ENCODE results near the gene PIGT. TPM values are rescaled to one million over a fixed set of nuclear protein-coding genes. Genes with fewer than 3 reads are reported as not detected.

Gene PIGT
- total and polyA plus RNA-seq, 10 of the 15 experiments (the other 5 are each of a cell fraction or from before 2014, with no cell fraction given) = 18.6 to 66.0 (median 35.3) TPM

DNA sequence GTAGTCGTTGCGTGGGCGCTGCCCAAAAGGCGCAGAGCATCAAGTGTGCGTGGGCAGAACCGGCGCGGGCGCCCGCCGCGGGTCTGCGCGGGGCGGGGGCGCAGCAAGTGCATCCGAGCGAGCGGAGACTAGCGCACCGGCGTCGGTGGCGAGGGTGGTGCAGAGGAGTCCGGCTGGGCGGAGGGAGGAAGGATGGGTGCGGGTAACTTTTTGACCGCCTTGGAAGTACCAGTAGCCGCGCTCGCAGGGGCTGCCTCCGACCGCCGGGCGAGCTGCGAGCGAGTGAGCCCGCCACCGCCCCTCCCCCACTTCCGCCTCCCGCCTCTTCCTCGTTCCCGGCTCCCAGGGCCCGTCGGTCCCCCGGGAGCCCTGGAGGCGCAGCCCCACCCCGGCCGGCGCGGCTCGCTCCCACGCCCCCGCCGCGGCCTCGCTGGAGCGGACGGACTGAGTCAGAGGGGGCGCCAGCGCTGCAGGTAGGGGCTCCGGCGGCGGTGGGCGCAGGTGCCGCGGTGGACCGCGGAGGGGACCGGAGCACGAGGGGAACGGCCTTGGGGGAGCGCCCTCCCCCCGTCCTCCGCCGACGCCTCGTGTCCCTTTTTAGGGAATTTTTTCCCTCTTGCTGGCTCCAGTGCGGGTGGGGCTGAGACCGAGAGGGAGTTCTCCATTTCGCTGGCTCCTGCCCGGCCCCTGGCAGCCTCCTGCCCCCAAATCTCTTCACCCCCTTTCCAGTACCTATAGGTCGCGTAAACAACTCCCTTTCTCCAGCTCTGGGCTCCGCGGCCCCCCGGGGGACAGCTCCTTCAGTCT, 9.5 kb upstream of the PIGT start:
- Histone ChIP-seq H3K9me3 (replicated peaks; ENCODE audit: control insufficient read depth, insufficient read depth, low read length) (peaks cover under 1% of the 10 kb centered on the region; the same call in 2 of the 3 replicates), H3K4me1 (ENCODE audit: control insufficient read depth, insufficient read depth, low read length) (0 out of 2 replicates have a peak, but pooled peaks cover 3% of the 10 kb centered on the region), H3K27me3 (replicated peaks in 1 of 2; ENCODE audit: control insufficient read depth in 2 of 2, insufficient read depth in 2 of 2, low read length in 1 of 2) (peaks cover 3 to 6% of the 10 kb centered on the region in 2 experiments; a peak in 3 of 4 replicates), H3K9ac (ENCODE audit: control insufficient read depth, insufficient read depth, low read length) (no peak overlapping the region), H4K20me1 (ENCODE audit: control insufficient read depth, insufficient read depth) (no peaks in the 10 kb centered on the region), H3K4me2 (ENCODE audit: control insufficient read depth, insufficient read depth) (peak overlapping the region; percentile 89), H3K36me3 (ENCODE audit: control insufficient read depth in 2 of 2, insufficient read depth in 2 of 2, low read length in 1 of 2) (no peaks in the 10 kb centered on the region; a peak in 1 of 4 replicates), H2AFZ (ENCODE audit: control insufficient read depth, low read depth, low read length) (peak overlapping the region; percentile 39), H3K79me2 (ENCODE audit: control insufficient read depth, insufficient read depth, low read length) (no peaks in the 10 kb centered on the region), H3K27ac (ENCODE audit: control insufficient read depth, insufficient read depth) (no peak overlapping the region), H3K4me3 (peak overlapping the region; percentile 57)
- SMC1A ChIA-PET (ENCODE audit: uncharacterized antibody, unreplicated experiment) = interaction anchor here (0.6 to 1.6 kb wide), 4 partner anchors 13 to 43 kb away, joined by 3 to 4 read pairs (median 4); partner anchors contain the start of gene SYS1
- FAIRE-seq (no peak), ATAC-seq (peak; percentile 74), DNase-seq (ENCODE audit: low read depth, low spot score) (no peak)
- intact Hi-C loops (cut with micrococcal nuclease; ENCODE audit: unreplicated experiment) (no loop called here), in situ Hi-C loops (cut with MboI) (no loop called here)
- POLR2A ChIA-PET = interaction anchor here (0.6 to 1.4 kb wide), 2 partner anchors 10 to 29 kb away, joined by 3 to 4 read pairs; partner anchors contain the start of gene PIGT
- CTCF ChIA-PET = interaction anchor here (1.0 to 2.3 kb wide), 5 partner anchors 13 to 44 kb away, joined by 3 to 7 read pairs (median 6); partner anchors contain the start of gene SYS1
- WGBS (ENCODE audit: insufficient coverage, insufficient replicate concordance, low lambda C conversion rate, missing lambda C conversion rate) = 1% methylated on average over 56 of the region's 87 CpGs
- no TSS peak for BruUV-seq (replicated peaks)
- RAD21 ChIA-PET (ENCODE audit: unreplicated experiment) = interaction anchor here (1.2 to 2.7 kb wide), 2 partner anchors 31 to 38 kb away, joined by 3 to 8 read pairs; no protein-coding TSS in a partner anchor
- TF ChIP-seq EZH2 (IDR thresholded peaks at IDR 0.05; ENCODE audit: borderline replicate concordance, control insufficient read depth, low read depth, low read length) = no peak
- no peak for TF ChIP-seq SPI1 (IDR thresholded peaks at IDR 0.05; ENCODE audit: borderline replicate concordance, insufficient read depth, low read depth, low read length)
- no peak for TF ChIP-seq ZZZ3 (IDR thresholded peaks at IDR 0.05; ENCODE audit: control insufficient read depth, insufficient read length, low read depth)
- peak; percentile 71 for TF ChIP-seq DPF2 (IDR thresholded peaks at IDR 0.05)
- no peak for TF ChIP-seq CBFB (IDR thresholded peaks at IDR 0.05; ENCODE audit: low read depth)
- no peak for TF ChIP-seq NFXL1 (IDR thresholded peaks at IDR 0.05; ENCODE audit: borderline replicate concordance)
- TF ChIP-seq, protein P1, sequence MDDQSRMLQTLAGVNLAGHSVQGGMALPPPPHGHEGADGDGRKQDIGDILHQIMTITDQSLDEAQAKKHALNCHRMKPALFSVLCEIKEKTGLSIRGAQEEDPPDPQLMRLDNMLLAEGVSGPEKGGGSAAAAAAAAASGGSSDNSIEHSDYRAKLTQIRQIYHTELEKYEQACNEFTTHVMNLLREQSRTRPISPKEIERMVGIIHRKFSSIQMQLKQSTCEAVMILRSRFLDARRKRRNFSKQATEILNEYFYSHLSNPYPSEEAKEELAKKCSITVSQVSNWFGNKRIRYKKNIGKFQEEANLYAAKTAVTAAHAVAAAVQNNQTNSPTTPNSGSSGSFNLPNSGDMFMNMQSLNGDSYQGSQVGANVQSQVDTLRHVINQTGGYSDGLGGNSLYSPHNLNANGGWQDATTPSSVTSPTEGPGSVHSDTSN (IDR thresholded peaks at IDR 0.05; ENCODE audit: insufficient replicate concordance, low read depth, low read length) = no peak
- TF ChIP-seq ZSCAN29 (IDR thresholded peaks at IDR 0.05) = no peak
- no peak for TF ChIP-seq STAT3 (IDR thresholded peaks at IDR 0.05; ENCODE audit: low read depth, low read length)
- no peak for TF ChIP-seq EED (IDR thresholded peaks at IDR 0.05; ENCODE audit: low read depth)
- TF ChIP-seq, protein P2, sequence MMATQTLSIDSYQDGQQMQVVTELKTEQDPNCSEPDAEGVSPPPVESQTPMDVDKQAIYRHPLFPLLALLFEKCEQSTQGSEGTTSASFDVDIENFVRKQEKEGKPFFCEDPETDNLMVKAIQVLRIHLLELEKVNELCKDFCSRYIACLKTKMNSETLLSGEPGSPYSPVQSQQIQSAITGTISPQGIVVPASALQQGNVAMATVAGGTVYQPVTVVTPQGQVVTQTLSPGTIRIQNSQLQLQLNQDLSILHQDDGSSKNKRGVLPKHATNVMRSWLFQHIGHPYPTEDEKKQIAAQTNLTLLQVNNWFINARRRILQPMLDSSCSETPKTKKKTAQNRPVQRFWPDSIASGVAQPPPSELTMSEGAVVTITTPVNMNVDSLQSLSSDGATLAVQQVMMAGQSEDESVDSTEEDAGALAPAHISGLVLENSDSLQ (IDR thresholded peaks at IDR 0.05) = no peak
- TF ChIP-seq MYB (IDR thresholded peaks at IDR 0.05; ENCODE audit: borderline replicate concordance, low read depth, low read length) = no peak
- no peak for TF ChIP-seq NR2C1 (IDR thresholded peaks at IDR 0.05)
- no peak for TF ChIP-seq TCF12 (IDR thresholded peaks at IDR 0.05; ENCODE audit: low read depth, low read length)
- TF ChIP-seq, protein P3, sequence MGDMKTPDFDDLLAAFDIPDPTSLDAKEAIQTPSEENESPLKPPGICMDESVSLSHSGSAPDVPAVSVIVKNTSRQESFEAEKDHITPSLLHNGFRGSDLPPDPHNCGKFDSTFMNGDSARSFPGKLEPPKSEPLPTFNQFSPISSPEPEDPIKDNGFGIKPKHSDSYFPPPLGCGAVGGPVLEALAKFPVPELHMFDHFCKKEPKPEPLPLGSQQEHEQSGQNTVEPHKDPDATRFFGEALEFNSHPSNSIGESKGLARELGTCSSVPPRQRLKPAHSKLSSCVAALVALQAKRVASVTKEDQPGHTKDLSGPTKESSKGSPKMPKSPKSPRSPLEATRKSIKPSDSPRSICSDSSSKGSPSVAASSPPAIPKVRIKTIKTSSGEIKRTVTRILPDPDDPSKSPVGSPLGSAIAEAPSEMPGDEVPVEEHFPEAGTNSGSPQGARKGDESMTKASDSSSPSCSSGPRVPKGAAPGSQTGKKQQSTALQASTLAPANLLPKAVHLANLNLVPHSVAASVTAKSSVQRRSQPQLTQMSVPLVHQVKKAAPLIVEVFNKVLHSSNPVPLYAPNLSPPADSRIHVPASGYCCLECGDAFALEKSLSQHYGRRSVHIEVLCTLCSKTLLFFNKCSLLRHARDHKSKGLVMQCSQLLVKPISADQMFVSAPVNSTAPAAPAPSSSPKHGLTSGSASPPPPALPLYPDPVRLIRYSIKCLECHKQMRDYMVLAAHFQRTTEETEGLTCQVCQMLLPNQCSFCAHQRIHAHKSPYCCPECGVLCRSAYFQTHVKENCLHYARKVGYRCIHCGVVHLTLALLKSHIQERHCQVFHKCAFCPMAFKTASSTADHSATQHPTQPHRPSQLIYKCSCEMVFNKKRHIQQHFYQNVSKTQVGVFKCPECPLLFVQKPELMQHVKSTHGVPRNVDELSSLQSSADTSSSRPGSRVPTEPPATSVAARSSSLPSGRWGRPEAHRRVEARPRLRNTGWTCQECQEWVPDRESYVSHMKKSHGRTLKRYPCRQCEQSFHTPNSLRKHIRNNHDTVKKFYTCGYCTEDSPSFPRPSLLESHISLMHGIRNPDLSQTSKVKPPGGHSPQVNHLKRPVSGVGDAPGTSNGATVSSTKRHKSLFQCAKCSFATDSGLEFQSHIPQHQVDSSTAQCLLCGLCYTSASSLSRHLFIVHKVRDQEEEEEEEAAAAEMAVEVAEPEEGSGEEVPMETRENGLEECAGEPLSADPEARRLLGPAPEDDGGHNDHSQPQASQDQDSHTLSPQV (IDR thresholded peaks at IDR 0.05) = no peak
- TF ChIP-seq POU2F2 (IDR thresholded peaks at IDR 0.05; ENCODE audit: borderline replicate concordance, low read depth, low read length) = no peak
- TF ChIP-seq WRNIP1 (IDR thresholded peaks at IDR 0.05; ENCODE audit: borderline replicate concordance, low read depth, low read length) = no peak
